Dendritic cell treated with granulocyte-macrophage colony-stimulating factor and Interleukin-4, amounts not matched to agents 40 ng/mL and 50 ng/mL, for 4 days (primary cell): ENCODE results near the gene SEMA3D.

ENCODE experiments used
- H3K27ac Mint-ChIP-seq: one replicate; pipeline ENCODE4 v1.8.0; 2022; ENCODE audit warnings: mild to moderate bottlenecking, mixed read lengths
- H3K27me3 Mint-ChIP-seq: one replicate; pipeline ENCODE4 v1.8.0; 2022; ENCODE audit warnings: mild to moderate bottlenecking, mixed read lengths
- H3K36me3 Mint-ChIP-seq: one replicate; pipeline ENCODE4 v1.8.0; 2022; ENCODE audit warnings: low read depth, mixed read lengths
- H3K4me1 Mint-ChIP-seq: one replicate; pipeline ENCODE4 v1.8.0; 2022; ENCODE audit warnings: low read depth, mixed read lengths
- H3K4me3 Mint-ChIP-seq: one replicate; pipeline ENCODE4 v1.8.0; 2022; ENCODE audit warnings: mild to moderate bottlenecking, moderate library complexity, mixed read lengths
- H3K9me3 Mint-ChIP-seq: one replicate; pipeline ENCODE4 v1.8.0; 2022; ENCODE audit warnings: mixed read lengths
- intact Hi-C: fragments of 100-400 bp; cut with micrococcal nuclease; formaldehyde crosslinking; loops from one replicate; pipeline ENCODE4 v1.15.0; 2022

Gene SEMA3D

GRCh38 chr7:85041605-85042216 lies 145.1 kb downstream of the SEMA3D start:
- H3K9me3 Mint-ChIP-seq: no peaks in the 10 kb centered on the region
- no peaks in the 10 kb centered on the region for H3K27me3 Mint-ChIP-seq
- no peak overlapping the region for H3K4me3 Mint-ChIP-seq
- H3K27ac Mint-ChIP-seq: no peak overlapping the region
- no peaks in the 10 kb centered on the region for H3K36me3 Mint-ChIP-seq
- H3K4me1 Mint-ChIP-seq: no peaks in the 10 kb centered on the region
- intact Hi-C loops: loop anchor here (1.0 to 10.0 kb wide), 4 partner anchors 433 to 1863 kb away; no protein-coding TSS in a partner anchor

GRCh38 chr7:85039196-85039923 lies 147.5 kb downstream of the SEMA3D start:
- no peak overlapping the region for H3K27ac Mint-ChIP-seq
- no peaks in the 10 kb centered on the region for H3K4me1 Mint-ChIP-seq
- H3K9me3 Mint-ChIP-seq: no peaks in the 10 kb centered on the region
- H3K36me3 Mint-ChIP-seq: no peaks in the 10 kb centered on the region
- H3K27me3 Mint-ChIP-seq: no peaks in the 10 kb centered on the region
- intact Hi-C loops: loop anchor here (5.0 kb wide), 1 partner anchor 813 kb away; no protein-coding TSS in a partner anchor
- H3K4me3 Mint-ChIP-seq: no peak overlapping the region

GRCh38 chr7:85038466-85038865 lies 148.4 kb downstream of the SEMA3D start:
- H3K4me1 Mint-ChIP-seq: no peaks in the 10 kb centered on the region
- H3K9me3 Mint-ChIP-seq: no peaks in the 10 kb centered on the region
- no peak overlapping the region for H3K27ac Mint-ChIP-seq
- H3K36me3 Mint-ChIP-seq: no peaks in the 10 kb centered on the region
- H3K4me3 Mint-ChIP-seq: no peak overlapping the region
- no peaks in the 10 kb centered on the region for H3K27me3 Mint-ChIP-seq
- intact Hi-C loops: loop anchor here (5.0 kb wide), 1 partner anchor 814 kb away; no protein-coding TSS in a partner anchor

GRCh38 chr7:85033263-85033662 lies 153.6 kb downstream of the SEMA3D start:
- intact Hi-C loops: loop anchor here (5.0 kb wide), 1 partner anchor 794 kb away; no protein-coding TSS in a partner anchor
- Mint-ChIP-seq H3K27ac (no peak overlapping the region), H3K9me3 (no peaks in the 10 kb centered on the region), H3K36me3 (no peaks in the 10 kb centered on the region), H3K4me1 (no peaks in the 10 kb centered on the region), H3K4me3 (no peak overlapping the region), H3K27me3 (no peaks in the 10 kb centered on the region)

- H3K27ac Mint-ChIP-seq: no peak overlapping the region
- intact Hi-C loops: loop anchor here (2.0 to 5.0 kb wide), 2 partner anchors 796 to 1437 kb away; no protein-coding TSS in a partner anchor
Measured at GRCh38 chr7:85031475-85031874, 155.4 kb downstream of the SEMA3D start.

GRCh38 chr7:85030893-85031292 lies 156.0 kb downstream of the SEMA3D start:
- H3K27ac Mint-ChIP-seq: no peak overlapping the region
- H3K4me3 Mint-ChIP-seq: no peak overlapping the region
- H3K27me3 Mint-ChIP-seq: no peaks in the 10 kb centered on the region
- no peaks in the 10 kb centered on the region for H3K9me3 Mint-ChIP-seq
- intact Hi-C loops: loop anchor here (2.0 to 5.0 kb wide), 2 partner anchors 796 to 1438 kb away; no protein-coding TSS in a partner anchor
- H3K36me3 Mint-ChIP-seq: no peaks in the 10 kb centered on the region
- no peaks in the 10 kb centered on the region for H3K4me1 Mint-ChIP-seq

More at GRCh38 chr7:85031475-85031874, 155.4 kb downstream of the SEMA3D start:
- Mint-ChIP-seq H3K9me3 (no peaks in the 10 kb centered on the region), H3K4me3 (no peak overlapping the region), H3K27me3 (no peaks in the 10 kb centered on the region), H3K4me1 (no peaks in the 10 kb centered on the region), H3K36me3 (no peaks in the 10 kb centered on the region)

GRCh38 chr7:85025312-85025756 lies 161.5 kb downstream of the SEMA3D start:
- no peaks in the 10 kb centered on the region for H3K4me1 Mint-ChIP-seq
- no peaks in the 10 kb centered on the region for H3K27me3 Mint-ChIP-seq
- no peak overlapping the region for H3K4me3 Mint-ChIP-seq
- H3K9me3 Mint-ChIP-seq: no peaks in the 10 kb centered on the region
- H3K36me3 Mint-ChIP-seq: no peaks in the 10 kb centered on the region
- H3K27ac Mint-ChIP-seq: no peak overlapping the region
- intact Hi-C loops: no loop called here

- no peaks in the 10 kb centered on the region for H3K4me1 Mint-ChIP-seq
- H3K4me3 Mint-ChIP-seq: no peak overlapping the region
- intact Hi-C loops: loop anchor here (1.0 kb wide), 2 partner anchors 1048 to 1088 kb away; no protein-coding TSS in a partner anchor
- H3K36me3 Mint-ChIP-seq: no peaks in the 10 kb centered on the region
- H3K9me3 Mint-ChIP-seq: no peaks in the 10 kb centered on the region
- no peaks in the 10 kb centered on the region for H3K27me3 Mint-ChIP-seq
- H3K27ac Mint-ChIP-seq: no peak overlapping the region
Measured at GRCh38 chr7:85023916-85024315, 162.9 kb downstream of the SEMA3D start.

GRCh38 chr7:85023066-85023712 lies 163.7 kb downstream of the SEMA3D start:
- intact Hi-C loops: loop anchor here (1.0 kb wide), 2 partner anchors 1047 to 1087 kb away; no protein-coding TSS in a partner anchor
- H3K4me3 Mint-ChIP-seq: no peak overlapping the region
- no peaks in the 10 kb centered on the region for H3K36me3 Mint-ChIP-seq
- no peaks in the 10 kb centered on the region for H3K4me1 Mint-ChIP-seq
- no peaks in the 10 kb centered on the region for H3K9me3 Mint-ChIP-seq
- no peaks in the 10 kb centered on the region for H3K27me3 Mint-ChIP-seq
- H3K27ac Mint-ChIP-seq: no peak overlapping the region

GRCh38 chr7:85022064-85022697 lies 164.7 kb downstream of the SEMA3D start:
- intact Hi-C loops: no loop called here
- Mint-ChIP-seq H3K9me3 (no peaks in the 10 kb centered on the region), H3K4me1 (no peaks in the 10 kb centered on the region), H3K27ac (no peak overlapping the region), H3K36me3 (no peaks in the 10 kb centered on the region), H3K4me3 (no peak overlapping the region), H3K27me3 (no peaks in the 10 kb centered on the region)

- Mint-ChIP-seq H3K4me3 (no peak overlapping the region), H3K9me3 (no peaks in the 10 kb centered on the region), H3K36me3 (no peaks in the 10 kb centered on the region), H3K27me3 (no peaks in the 10 kb centered on the region), H3K4me1 (no peaks in the 10 kb centered on the region), H3K27ac (no peak overlapping the region)
- intact Hi-C loops: no loop called here
Measured at GRCh38 chr7:85021101-85021704, 165.7 kb downstream of the SEMA3D start.

GRCh38 chr7:85019778-85020177 lies 167.1 kb downstream of the SEMA3D start:
- no peaks in the 10 kb centered on the region for H3K36me3 Mint-ChIP-seq
- no peaks in the 10 kb centered on the region for H3K9me3 Mint-ChIP-seq
- no peak overlapping the region for H3K27ac Mint-ChIP-seq
- H3K27me3 Mint-ChIP-seq: no peaks in the 10 kb centered on the region
- H3K4me3 Mint-ChIP-seq: no peak overlapping the region
- H3K4me1 Mint-ChIP-seq: no peaks in the 10 kb centered on the region
- intact Hi-C loops: no loop called here

- intact Hi-C loops: no loop called here
- H3K9me3 Mint-ChIP-seq: no peaks in the 10 kb centered on the region
Measured at GRCh38 chr7:85019176-85019575, 167.7 kb downstream of the SEMA3D start.

More at GRCh38 chr7:85019176-85019575, 167.7 kb downstream of the SEMA3D start:
- no peaks in the 10 kb centered on the region for H3K27me3 Mint-ChIP-seq
- H3K4me1 Mint-ChIP-seq: no peaks in the 10 kb centered on the region
- H3K4me3 Mint-ChIP-seq: no peak overlapping the region
- H3K36me3 Mint-ChIP-seq: no peaks in the 10 kb centered on the region
- no peak overlapping the region for H3K27ac Mint-ChIP-seq
